ENCODE results near the gene BBOX1. TPM values are rescaled to one million over a fixed set of nuclear protein-coding genes. Genes with fewer than 3 reads are reported as not detected.

BBOX1 gene
- total RNA-seq, 1 experiment from 2014 or later, result 0.33 TPM

GRCh38 chr11:27158456-27159334 lies 118.1 kb downstream of the BBOX1 start:
- H3K4me1 Mint-ChIP-seq (ENCODE audit: insufficient read depth, unreplicated experiment), result peaks cover 11% of the 10 kb centered on the region
- POLR2A ChIA-PET, result interaction anchor here (0.6 to 1.2 kb wide), 5 partner anchors 34 to 1409 kb away, joined by 3 to 4 read pairs (median 3); no protein-coding TSS in a partner anchor
- H3K36me3 Mint-ChIP-seq (ENCODE audit: insufficient read depth, unreplicated experiment), result no peaks in the 10 kb centered on the region
- TF ChIP-seq CTCF (IDR thresholded peaks at IDR 0.05; ENCODE audit: unreplicated experiment), result peak; percentile 84
- DNase-seq (ENCODE audit: unreplicated experiment), result peak; percentile 80
- no TSS peak for BruUV-seq (replicated peaks)
- no peak overlapping the region for H3K4me3 Mint-ChIP-seq (ENCODE audit: unreplicated experiment)
- CTCF ChIA-PET, result interaction anchor here (0.6 to 4.9 kb wide), 97 partner anchors 8 to 1718 kb away, joined by 3 to 62 read pairs (median 4); partner anchors contain the start of gene BBOX1
- H3K27ac Mint-ChIP-seq (ENCODE audit: low read depth, unreplicated experiment), result no peak overlapping the region
- H3K27me3 Mint-ChIP-seq (ENCODE audit: insufficient read depth, unreplicated experiment), result no peaks in the 10 kb centered on the region
- no peaks in the 10 kb centered on the region for H3K9me3 Mint-ChIP-seq (ENCODE audit: unreplicated experiment)
- intact Hi-C loops (cut with micrococcal nuclease), result loop anchor here (1.0 to 10.0 kb wide), 5 partner anchors 34 to 861 kb away; no protein-coding TSS in a partner anchor

GRCh38 chr11:27159335-27159679 lies 118.7 kb downstream of the BBOX1 start:
- intact Hi-C loops (cut with micrococcal nuclease), result loop anchor here (1.0 to 10.0 kb wide), 4 partner anchors 35 to 862 kb away; no protein-coding TSS in a partner anchor
- peaks cover 11% of the 10 kb centered on the region for H3K4me1 Mint-ChIP-seq (ENCODE audit: insufficient read depth, unreplicated experiment)
- no peak overlapping the region for H3K4me3 Mint-ChIP-seq (ENCODE audit: unreplicated experiment)
- no peak for TF ChIP-seq CTCF (IDR thresholded peaks at IDR 0.05; ENCODE audit: unreplicated experiment)
- no peaks in the 10 kb centered on the region for H3K9me3 Mint-ChIP-seq (ENCODE audit: unreplicated experiment)
- no TSS peak for BruUV-seq (replicated peaks)
- CTCF ChIA-PET, result interaction anchor here (0.6 to 4.9 kb wide), 70 partner anchors 9 to 1133 kb away, joined by 3 to 62 read pairs (median 4); partner anchors contain the start of gene BBOX1
- POLR2A ChIA-PET, result interaction anchor here (0.6 to 0.9 kb wide), 5 partner anchors 14 to 1408 kb away, joined by 3 to 4 read pairs (median 3); no protein-coding TSS in a partner anchor
- DNase-seq (ENCODE audit: unreplicated experiment), result no peak
- H3K27me3 Mint-ChIP-seq (ENCODE audit: insufficient read depth, unreplicated experiment), result no peaks in the 10 kb centered on the region
- no peak overlapping the region for H3K27ac Mint-ChIP-seq (ENCODE audit: low read depth, unreplicated experiment)
- no peaks in the 10 kb centered on the region for H3K36me3 Mint-ChIP-seq (ENCODE audit: insufficient read depth, unreplicated experiment)

- H3K4me3 Mint-ChIP-seq (ENCODE audit: unreplicated experiment), result no peak overlapping the region
- H3K27ac Mint-ChIP-seq (ENCODE audit: low read depth, unreplicated experiment), result no peak overlapping the region
- ChIA-PET POLR2A (no interaction called here), CTCF (interaction anchor here (0.5 to 4.9 kb wide), 9 partner anchors 12 to 877 kb away, joined by 3 to 62 read pairs (median 3); no protein-coding TSS in a partner anchor)
- H3K27me3 Mint-ChIP-seq (ENCODE audit: insufficient read depth, unreplicated experiment), result no peaks in the 10 kb centered on the region
- intact Hi-C loops (cut with micrococcal nuclease), result no loop called here
- no peaks in the 10 kb centered on the region for H3K9me3 Mint-ChIP-seq (ENCODE audit: unreplicated experiment)
- peaks cover 11% of the 10 kb centered on the region for H3K4me1 Mint-ChIP-seq (ENCODE audit: insufficient read depth, unreplicated experiment)
- no TSS peak for BruUV-seq (replicated peaks)
- H3K36me3 Mint-ChIP-seq (ENCODE audit: insufficient read depth, unreplicated experiment), result no peaks in the 10 kb centered on the region
- no peak for TF ChIP-seq CTCF (IDR thresholded peaks at IDR 0.05; ENCODE audit: unreplicated experiment)
- no peak for DNase-seq (ENCODE audit: unreplicated experiment)
These were observed 120.5 kb downstream of the BBOX1 start for GRCh38 chr11:27161071-27161470.

- no peaks in the 10 kb centered on the region for H3K27me3 Mint-ChIP-seq (ENCODE audit: insufficient read depth, unreplicated experiment)
- peaks cover 11% of the 10 kb centered on the region for H3K4me1 Mint-ChIP-seq (ENCODE audit: insufficient read depth, unreplicated experiment)
- H3K36me3 Mint-ChIP-seq (ENCODE audit: insufficient read depth, unreplicated experiment), result no peaks in the 10 kb centered on the region
- BruUV-seq (replicated peaks), result no TSS peak
- no peak for DNase-seq (ENCODE audit: unreplicated experiment)
- no peaks in the 10 kb centered on the region for H3K9me3 Mint-ChIP-seq (ENCODE audit: unreplicated experiment)
- intact Hi-C loops (cut with micrococcal nuclease), result no loop called here
- CTCF ChIA-PET, result interaction anchor here (0.5 to 4.9 kb wide), 10 partner anchors 12 to 981 kb away, joined by 3 to 62 read pairs (median 4); no protein-coding TSS in a partner anchor
- POLR2A ChIA-PET, result no interaction called here
- no peak overlapping the region for H3K27ac Mint-ChIP-seq (ENCODE audit: low read depth, unreplicated experiment)
- H3K4me3 Mint-ChIP-seq (ENCODE audit: unreplicated experiment), result no peak overlapping the region
- TF ChIP-seq CTCF (IDR thresholded peaks at IDR 0.05; ENCODE audit: unreplicated experiment), result no peak
These were observed 121.6 kb downstream of the BBOX1 start for GRCh38 chr11:27162237-27162636.
